GM23248 (cell line): ENCODE measurements around the gene ICA1. TPM values are rescaled to one million over a fixed set of nuclear protein-coding genes. Genes with fewer than 3 reads are reported as not detected.

Experiments used
- DNase-seq: peaks from one replicate; pipeline ENCODE4 v3.0.0-alpha.2; 2015
- H2AFZ ChIP-seq: fragments of 200-600 bp; sonication (generic); 2 replicates; pipeline ENCODE4 v1.6.1; 2016; ENCODE audit warnings: antibody characterized with exemption
- H3F3A ChIP-seq: fragments of 200-600 bp; sonication (generic); 2 replicates; pipeline ENCODE4 v1.6.1; 2016; ENCODE audit warnings: mild to moderate bottlenecking, antibody characterized with exemption, mixed run types; ENCODE audit not compliant: insufficient read depth
- H3K27ac ChIP-seq: fragments of 200-600 bp; sonication (generic); 2 replicates; pipeline ENCODE4 v1.5.1; 2016; ENCODE audit warnings: mild to moderate bottlenecking
- H3K27me3 ChIP-seq: fragments of 200-600 bp; sonication (generic); replicated peaks from 2 replicates; pipeline ENCODE4 v1.6.1; 2016; ENCODE audit warnings: mild to moderate bottlenecking; ENCODE audit not compliant: insufficient read depth
- H3K36me3 ChIP-seq: fragments of 200-600 bp; sonication (generic); 2 replicates; pipeline ENCODE4 v1.6.1; 2016; ENCODE audit warnings: low read depth, mild to moderate bottlenecking
- H3K4me1 ChIP-seq: fragments of 200-600 bp; sonication (generic); 2 replicates; pipeline ENCODE4 v1.6.1; 2016; ENCODE audit warnings: mild to moderate bottlenecking; ENCODE audit not compliant: insufficient read depth
- H3K4me2 ChIP-seq: fragments of 200-600 bp; sonication (generic); one replicate; pipeline ENCODE4 v1.6.1; 2016; ENCODE audit warnings: mild to moderate bottlenecking; ENCODE audit not compliant: unreplicated experiment
- H3K4me3 ChIP-seq: fragments of 200-600 bp; sonication (generic); 2 replicates; pipeline ENCODE4 v1.5.1; 2016; ENCODE audit warnings: mild to moderate bottlenecking
- H3K79me2 ChIP-seq: fragments of 200-600 bp; sonication (generic); 2 replicates; pipeline ENCODE4 v1.6.1; 2016; ENCODE audit warnings: mild to moderate bottlenecking; ENCODE audit not compliant: insufficient read depth
- H3K9ac ChIP-seq: fragments of 200-600 bp; sonication (generic); 2 replicates; pipeline ENCODE4 v1.6.1; 2016; ENCODE audit warnings: mild to moderate bottlenecking
- H3K9me2 ChIP-seq: fragments of 200-600 bp; sonication (generic); 2 replicates; pipeline ENCODE4 v1.6.1; 2016; ENCODE audit warnings: mixed run types, mild to moderate bottlenecking, moderate library complexity; ENCODE audit not compliant: insufficient read depth
- H3K9me3 ChIP-seq: fragments of 200-600 bp; sonication (generic); one replicate; pipeline ENCODE4 v1.6.1; 2017; ENCODE audit warnings: low read depth
- H4K20me1 ChIP-seq: fragments of 200-600 bp; sonication (generic); 2 replicates; pipeline ENCODE4 v1.6.0; 2016; ENCODE audit not compliant: insufficient read depth
- EZH2 ChIP-seq: fragments of 200-600 bp; sonication (generic); IDR thresholded peaks from 2 replicates; pipeline ENCODE4 v1.6.1; 2018; ENCODE audit warnings: antibody characterized with exemption, mild to moderate bottlenecking; ENCODE audit not compliant: insufficient read depth, poor library complexity, severe bottlenecking
- EZH2phosphoT487 ChIP-seq: fragments of 200-600 bp; sonication (generic); IDR thresholded peaks from 2 replicates; pipeline ENCODE4 v1.6.1; 2018; ENCODE audit warnings: antibody characterized with exemption, moderate library complexity, mild to moderate bottlenecking, low read depth; ENCODE audit not compliant: insufficient read depth
- WGBS, 2 experiments: methylation state at CpG; one replicate each; pipeline ENCODE4 v1.1.6; 2015 to 2017; ENCODE audit warnings: low lambda C conversion rate in 2 of 2, low coverage in 1 of 2; ENCODE audit errors: missing lambda C conversion rate in 2 of 2; 5-methylcytosine and 5-hydroxymethylcytosine counted together
- in situ Hi-C: fragments of 300-500 bp; cut with MboI; formaldehyde crosslinking; loops from 2 replicates; pipeline ENCODE4 v1.15.0; 2020
- polyA plus RNA-seq: library from polyadenylated mRNA; unstranded; fragments of >200 nt; fragmentation: Nextera tagmentation; extraction: Ambion mirVana; gene quantifications from 2 replicates; pipeline ENCODE4 v1.2.1, GENCODE V29; 2016
- total RNA-seq: library from RNA; depleted of rRNA; stranded (reverse); fragments of >200 nt; shearing (Covaris generic); gene quantifications from 2 replicates; pipeline ENCODE4 v1.2.3, GENCODE V29; 2014

ICA1 gene
- total and polyA plus RNA-seq, 2 experiments from 2014 or later: not detected

- Histone ChIP-seq H3K9me2 (no peaks in the 10 kb centered on the region), H3K4me3 (no peak overlapping the region), H3F3A (no peaks in the 10 kb centered on the region), H3K9me3 (no peaks in the 10 kb centered on the region), H3K4me2 (no peak overlapping the region), H3K9ac (no peak overlapping the region), H3K27ac (no peak overlapping the region), H3K27me3 (0 out of 2 replicates have a peak, but pooled peaks cover 4% of the 10 kb centered on the region), H3K36me3 (no peaks in the 10 kb centered on the region), H2AFZ (no peak overlapping the region), H3K79me2 (no peaks in the 10 kb centered on the region), H4K20me1 (no peaks in the 10 kb centered on the region), H3K4me1 (no peaks in the 10 kb centered on the region)
- 81 to 89% methylated on average over 1 of the region's 1 CpG for WGBS, 2 experiments
- TF ChIP-seq EZH2phosphoT487 (no peak), EZH2 (no peak)
- DNase-seq: no peak
- in situ Hi-C loops: no loop called here
These were observed 132.7 kb downstream of the ICA1 start for GRCh38 chr7:8129318-8129659.

- H3K9me3 ChIP-seq: no peaks in the 10 kb centered on the region
- no peaks in the 10 kb centered on the region for H3K79me2 ChIP-seq
- no peaks in the 10 kb centered on the region for H3K36me3 ChIP-seq
- no peak overlapping the region for H3K9ac ChIP-seq
- no peak for DNase-seq
- H3F3A ChIP-seq: no peaks in the 10 kb centered on the region
- H2AFZ ChIP-seq: no peak overlapping the region
- no peaks in the 10 kb centered on the region for H3K4me1 ChIP-seq
- H3K4me3 ChIP-seq: no peak overlapping the region
- H4K20me1 ChIP-seq: no peaks in the 10 kb centered on the region
- in situ Hi-C loops: no loop called here
- H3K4me2 ChIP-seq: no peak overlapping the region
- TF ChIP-seq EZH2phosphoT487 (no peak), EZH2 (no peak)
- H3K9me2 ChIP-seq: no peaks in the 10 kb centered on the region
- H3K27ac ChIP-seq: no peak overlapping the region
- whole genome bisulfite sequencing, 2 experiments: 26 to 35% methylated on average over 12 of the region's 12 CpGs
- 0 out of 2 replicates have a peak, but pooled peaks cover 4% of the 10 kb centered on the region for H3K27me3 ChIP-seq
These were observed 133.3 kb downstream of the ICA1 start for GRCh38 chr7:8128449-8129317.

GRCh38 chr7:8126601-8127167 lies 135.3 kb downstream of the ICA1 start:
- Histone ChIP-seq H3K9ac (no peak overlapping the region), H4K20me1 (no peaks in the 10 kb centered on the region), H3K4me2 (no peak overlapping the region), H3K4me3 (no peak overlapping the region), H3K36me3 (no peaks in the 10 kb centered on the region), H3K9me2 (no peaks in the 10 kb centered on the region), H3K9me3 (no peaks in the 10 kb centered on the region), H3K79me2 (no peaks in the 10 kb centered on the region), H3K27ac (no peak overlapping the region), H3F3A (no peaks in the 10 kb centered on the region), H3K4me1 (no peaks in the 10 kb centered on the region), H3K27me3 (0 out of 2 replicates have a peak, but pooled peaks cover 4% of the 10 kb centered on the region), H2AFZ (no peak overlapping the region)
- no peak for TF ChIP-seq EZH2phosphoT487
- no peak for TF ChIP-seq EZH2
- WGBS, 2 experiments: 38 to 41% methylated on average over 2 of the region's 2 CpGs
- no peak for DNase-seq
- in situ Hi-C loops: no loop called here

- Histone ChIP-seq H3K79me2 (no peaks in the 10 kb centered on the region), H3F3A (no peaks in the 10 kb centered on the region), H3K9me3 (no peaks in the 10 kb centered on the region), H4K20me1 (no peaks in the 10 kb centered on the region), H3K27me3 (0 out of 2 replicates have a peak, but pooled peaks cover 4% of the 10 kb centered on the region), H3K4me1 (no peaks in the 10 kb centered on the region), H3K27ac (no peak overlapping the region), H3K9me2 (no peaks in the 10 kb centered on the region), H3K4me2 (no peak overlapping the region), H2AFZ (no peak overlapping the region), H3K36me3 (no peaks in the 10 kb centered on the region), H3K4me3 (no peak overlapping the region), H3K9ac (no peak overlapping the region)
- in situ Hi-C loops: no loop called here
- WGBS, 2 experiments: 18 to 25% methylated on average over 8 of the region's 8 CpGs
- TF ChIP-seq EZH2phosphoT487: no peak
- no peak for TF ChIP-seq EZH2
- DNase-seq: no peak
These were observed 136.1 kb downstream of the ICA1 start for GRCh38 chr7:8125680-8126444.
